ENCODE data around the gene NKAIN2. TPM values are rescaled to one million over a fixed set of nuclear protein-coding genes. Genes with fewer than 3 reads are reported as not detected.

Gene NKAIN2
- total RNA-seq, 1 donor from 2014 or later, result 0.56 TPM

DNA sequence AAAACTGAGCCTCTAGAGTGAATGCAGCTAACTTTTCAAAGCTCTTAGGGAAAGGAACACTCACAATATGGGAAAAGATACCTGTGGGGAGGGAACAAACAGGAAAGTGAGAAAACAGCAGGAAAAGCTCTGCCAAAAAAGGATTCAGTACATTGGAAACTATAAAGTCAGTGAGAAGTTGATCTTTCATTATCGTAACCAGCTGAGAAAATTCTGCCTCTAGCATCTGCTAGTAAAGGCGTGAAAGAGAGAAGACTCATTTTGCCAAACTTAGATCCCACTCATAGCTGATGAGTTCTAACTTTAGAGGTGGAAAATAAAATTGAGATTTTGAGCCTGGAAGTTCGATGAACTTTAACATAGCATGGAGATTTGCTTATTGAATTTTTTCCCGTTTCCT lies 836.8 kb downstream of the NKAIN2 start:
- no peaks in the 10 kb centered on the region for H3K27me3 Mint-ChIP-seq (ENCODE audit: unreplicated experiment)
- no peak overlapping the region for H3K27ac Mint-ChIP-seq (ENCODE audit: unreplicated experiment)
- no peaks in the 10 kb centered on the region for H3K9me3 Mint-ChIP-seq (ENCODE audit: unreplicated experiment)
- H3K36me3 Mint-ChIP-seq (ENCODE audit: unreplicated experiment), result no peaks in the 10 kb centered on the region
- DNase-seq, result no peak
- TF ChIP-seq, protein P1, sequence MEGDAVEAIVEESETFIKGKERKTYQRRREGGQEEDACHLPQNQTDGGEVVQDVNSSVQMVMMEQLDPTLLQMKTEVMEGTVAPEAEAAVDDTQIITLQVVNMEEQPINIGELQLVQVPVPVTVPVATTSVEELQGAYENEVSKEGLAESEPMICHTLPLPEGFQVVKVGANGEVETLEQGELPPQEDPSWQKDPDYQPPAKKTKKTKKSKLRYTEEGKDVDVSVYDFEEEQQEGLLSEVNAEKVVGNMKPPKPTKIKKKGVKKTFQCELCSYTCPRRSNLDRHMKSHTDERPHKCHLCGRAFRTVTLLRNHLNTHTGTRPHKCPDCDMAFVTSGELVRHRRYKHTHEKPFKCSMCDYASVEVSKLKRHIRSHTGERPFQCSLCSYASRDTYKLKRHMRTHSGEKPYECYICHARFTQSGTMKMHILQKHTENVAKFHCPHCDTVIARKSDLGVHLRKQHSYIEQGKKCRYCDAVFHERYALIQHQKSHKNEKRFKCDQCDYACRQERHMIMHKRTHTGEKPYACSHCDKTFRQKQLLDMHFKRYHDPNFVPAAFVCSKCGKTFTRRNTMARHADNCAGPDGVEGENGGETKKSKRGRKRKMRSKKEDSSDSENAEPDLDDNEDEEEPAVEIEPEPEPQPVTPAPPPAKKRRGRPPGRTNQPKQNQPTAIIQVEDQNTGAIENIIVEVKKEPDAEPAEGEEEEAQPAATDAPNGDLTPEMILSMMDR (IDR thresholded peaks at IDR 0.05; ENCODE audit: partially characterized antibody, unreplicated experiment), result no peak
- no peak overlapping the region for H3K4me3 Mint-ChIP-seq (ENCODE audit: unreplicated experiment)
- H3K4me1 Mint-ChIP-seq (ENCODE audit: low read depth, unreplicated experiment), result no peaks in the 10 kb centered on the region

DNA sequence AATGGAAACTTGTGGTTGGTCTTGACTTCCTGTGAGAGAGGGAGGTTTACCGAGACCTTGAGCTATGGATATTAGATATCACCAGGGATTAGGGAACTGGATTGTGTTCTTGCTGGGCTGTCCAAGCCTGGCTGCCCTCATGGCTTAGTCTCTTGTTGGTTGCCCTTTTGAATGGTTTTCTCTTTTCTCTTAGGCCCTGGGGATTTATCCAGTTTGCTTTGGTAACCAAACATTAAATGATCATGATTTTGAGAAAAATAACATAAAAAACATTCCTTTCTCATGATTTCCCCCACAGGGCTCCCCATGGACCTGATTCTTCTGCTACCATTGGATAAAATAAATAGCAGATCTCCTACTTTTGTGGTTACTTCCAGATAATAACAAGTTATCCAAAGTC lies 852.2 kb downstream of the NKAIN2 start:
- DNase-seq, result no peak
- Mint-ChIP-seq H3K27ac (ENCODE audit: unreplicated experiment) (no peak overlapping the region), H3K36me3 (ENCODE audit: unreplicated experiment) (no peaks in the 10 kb centered on the region), H3K4me3 (ENCODE audit: unreplicated experiment) (no peak overlapping the region), H3K9me3 (ENCODE audit: unreplicated experiment) (no peaks in the 10 kb centered on the region), H3K27me3 (ENCODE audit: unreplicated experiment) (peaks cover 1% of the 10 kb centered on the region), H3K4me1 (ENCODE audit: low read depth, unreplicated experiment) (no peaks in the 10 kb centered on the region)
- TF ChIP-seq, protein P1 (IDR thresholded peaks at IDR 0.05; ENCODE audit: partially characterized antibody, unreplicated experiment), result no peak

DNA sequence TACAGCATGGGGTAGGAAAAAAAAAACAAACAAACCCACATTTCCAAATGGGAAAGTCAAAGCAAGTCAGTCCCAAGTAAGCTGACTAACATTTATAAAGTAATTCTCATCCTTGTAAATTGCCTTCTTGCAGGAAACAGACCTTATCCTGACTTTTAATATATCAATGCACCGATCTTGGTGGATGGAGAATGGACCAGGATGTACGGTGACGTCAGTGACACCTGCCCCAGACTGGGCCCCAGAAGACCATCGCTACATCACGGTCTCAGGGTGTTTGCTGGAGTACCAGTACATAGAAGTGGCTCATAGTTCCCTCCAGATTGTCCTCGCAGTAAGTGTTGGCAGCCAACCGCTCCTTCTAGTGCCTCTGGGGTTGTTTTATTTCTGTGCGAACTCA lies 854.4 kb downstream of the NKAIN2 start:
- Mint-ChIP-seq H3K4me1 (ENCODE audit: low read depth, unreplicated experiment) (no peaks in the 10 kb centered on the region), H3K4me3 (ENCODE audit: unreplicated experiment) (no peak overlapping the region), H3K27ac (ENCODE audit: unreplicated experiment) (no peak overlapping the region), H3K27me3 (ENCODE audit: unreplicated experiment) (peaks cover 1% of the 10 kb centered on the region), H3K36me3 (ENCODE audit: unreplicated experiment) (no peaks in the 10 kb centered on the region), H3K9me3 (ENCODE audit: unreplicated experiment) (no peaks in the 10 kb centered on the region)
- TF ChIP-seq, protein P1 (IDR thresholded peaks at IDR 0.05; ENCODE audit: partially characterized antibody, unreplicated experiment), result no peak
- no peak for DNase-seq

DNA sequence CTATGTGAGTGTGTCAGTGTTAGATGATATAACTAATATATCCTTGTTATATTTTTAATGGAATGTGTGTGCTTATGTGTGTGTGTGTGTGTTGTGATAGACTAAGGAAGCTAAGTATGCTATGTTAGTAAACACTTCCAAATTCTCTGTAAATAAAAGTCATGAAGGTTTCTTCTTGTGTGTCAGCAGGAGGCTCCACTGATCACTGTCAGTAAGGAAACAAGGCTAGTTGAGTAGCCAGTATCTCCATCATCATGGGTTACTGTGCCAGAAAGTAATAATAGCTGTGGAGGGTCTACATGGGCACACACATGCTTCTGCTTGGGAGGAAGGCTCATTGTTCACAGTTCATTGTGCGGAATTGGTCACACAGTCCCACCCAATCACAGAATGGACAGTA lies 855.8 kb downstream of the NKAIN2 start:
- Mint-ChIP-seq H3K27me3 (ENCODE audit: unreplicated experiment) (peaks cover 1% of the 10 kb centered on the region), H3K27ac (ENCODE audit: unreplicated experiment) (no peak overlapping the region), H3K9me3 (ENCODE audit: unreplicated experiment) (no peaks in the 10 kb centered on the region), H3K36me3 (ENCODE audit: unreplicated experiment) (no peaks in the 10 kb centered on the region), H3K4me1 (ENCODE audit: low read depth, unreplicated experiment) (no peaks in the 10 kb centered on the region), H3K4me3 (ENCODE audit: unreplicated experiment) (no peak overlapping the region)
- no peak for DNase-seq
- TF ChIP-seq, protein P1 (IDR thresholded peaks at IDR 0.05; ENCODE audit: partially characterized antibody, unreplicated experiment), result no peak

DNA sequence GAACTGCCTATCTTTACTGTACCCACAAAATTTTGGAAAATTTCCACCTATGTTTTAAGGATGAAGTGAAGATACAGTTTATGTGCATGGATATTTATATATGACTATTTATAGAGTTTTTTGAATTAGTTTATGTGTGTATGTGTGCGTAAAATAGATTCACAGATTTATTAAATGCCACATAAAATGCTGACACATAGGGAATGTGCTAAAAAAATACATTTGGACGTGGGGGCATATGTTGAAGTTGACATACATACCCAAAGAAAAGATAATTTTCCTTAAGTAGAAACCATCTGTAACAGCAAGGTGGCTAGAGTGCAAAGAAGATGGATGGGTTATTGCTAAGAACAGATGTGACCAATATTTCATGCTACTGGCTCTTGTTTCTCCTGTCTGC lies 856.5 kb downstream of the NKAIN2 start:
- no peaks in the 10 kb centered on the region for H3K36me3 Mint-ChIP-seq (ENCODE audit: unreplicated experiment)
- H3K9me3 Mint-ChIP-seq (ENCODE audit: unreplicated experiment), result no peaks in the 10 kb centered on the region
- no peak for DNase-seq
- TF ChIP-seq, protein P1 (IDR thresholded peaks at IDR 0.05; ENCODE audit: partially characterized antibody, unreplicated experiment), result no peak
- no peak overlapping the region for H3K4me3 Mint-ChIP-seq (ENCODE audit: unreplicated experiment)
- peaks cover 1% of the 10 kb centered on the region for H3K27me3 Mint-ChIP-seq (ENCODE audit: unreplicated experiment)
- no peak overlapping the region for H3K27ac Mint-ChIP-seq (ENCODE audit: unreplicated experiment)
- no peaks in the 10 kb centered on the region for H3K4me1 Mint-ChIP-seq (ENCODE audit: low read depth, unreplicated experiment)

Data from glutamatergic neuron (in vitro differentiated cells).